ENCODE data around the gene SETX.

SETX gene

GRCh38 chr9:132354637-132355355 lies at the start of gene SETX (continued):
- TF ChIP-seq AEBP2 (tag by site-specific recombination; IDR thresholded peaks at IDR 0.05; ENCODE audit: borderline replicate concordance) (no peak), ZFP37 (tag by site-specific recombination; IDR thresholded peaks at IDR 0.05) (no peak), ZNF677 (tag by site-specific recombination; IDR thresholded peaks at IDR 0.05) (no peak), ZNF121 (tag by site-specific recombination; IDR thresholded peaks at IDR 0.05) (peak; percentile 36; the same call in 1 of the 2 replicates), EGR2 (tag by site-specific recombination; IDR thresholded peaks at IDR 0.05; ENCODE audit: low read depth) (peak; percentile 90), ZNF37A (tag by site-specific recombination; IDR thresholded peaks at IDR 0.05) (no peak), ZNF571 (tag by site-specific recombination; IDR thresholded peaks at IDR 0.05) (no peak), ZSCAN5A (tag by site-specific recombination; IDR thresholded peaks at IDR 0.05) (peak; percentile 95), ZSCAN23 (tag by site-specific recombination; IDR thresholded peaks at IDR 0.05) (no peak), ZNF138 (tag by site-specific recombination; IDR thresholded peaks at IDR 0.05; ENCODE audit: borderline replicate concordance) (no peak), ZNF521 (tag by site-specific recombination; IDR thresholded peaks at IDR 0.05) (no peak), ZNF837 (tag by site-specific recombination; IDR thresholded peaks at IDR 0.05) (no peak), BCL11A (tag by site-specific recombination; IDR thresholded peaks at IDR 0.05; ENCODE audit: low read depth) (peak; percentile 78; the same call in 1 of the 2 replicates), ZSCAN16 (tag by site-specific recombination; IDR thresholded peaks at IDR 0.05) (no peak; the same call in 1 of the 2 replicates), ZNF777 (tag by site-specific recombination; IDR thresholded peaks at IDR 0.05; ENCODE audit: borderline replicate concordance) (peak; percentile 96), ZNF610 (tag by site-specific recombination; IDR thresholded peaks at IDR 0.05; ENCODE audit: borderline replicate concordance) (peak; percentile 36; the same call in 1 of the 2 replicates), SCRT2 (tag by site-specific recombination; IDR thresholded peaks at IDR 0.05) (peak; percentile 99), ZNF530 (tag by site-specific recombination; IDR thresholded peaks at IDR 0.05; ENCODE audit: low read depth) (no peak), ZNF280D (tag by site-specific recombination; IDR thresholded peaks at IDR 0.05) (no peak), ZNF529 (tag by site-specific recombination; IDR thresholded peaks at IDR 0.05; ENCODE audit: insufficient replicate concordance) (no peak), ZEB2 (tag by site-specific recombination; IDR thresholded peaks at IDR 0.05) (0 out of 2 replicates have a peak, but pooled peaks have one; percentile 47), ZNF354C (tag by site-specific recombination; IDR thresholded peaks at IDR 0.05; ENCODE audit: borderline replicate concordance, low read depth) (no peak), ZNF311 (tag by site-specific recombination; IDR thresholded peaks at IDR 0.05; ENCODE audit: borderline replicate concordance) (no peak), ZNF10 (tag by site-specific recombination; IDR thresholded peaks at IDR 0.05) (no peak; the same call in 1 of the 2 replicates), ZNF560 (tag by site-specific recombination; IDR thresholded peaks at IDR 0.05; ENCODE audit: borderline replicate concordance) (no peak), ZNF423 (tag by site-specific recombination; IDR thresholded peaks at IDR 0.05) (no peak), ZNF548 (tag by site-specific recombination; IDR thresholded peaks at IDR 0.05) (no peak)
- TF ChIP-seq, protein P1, sequence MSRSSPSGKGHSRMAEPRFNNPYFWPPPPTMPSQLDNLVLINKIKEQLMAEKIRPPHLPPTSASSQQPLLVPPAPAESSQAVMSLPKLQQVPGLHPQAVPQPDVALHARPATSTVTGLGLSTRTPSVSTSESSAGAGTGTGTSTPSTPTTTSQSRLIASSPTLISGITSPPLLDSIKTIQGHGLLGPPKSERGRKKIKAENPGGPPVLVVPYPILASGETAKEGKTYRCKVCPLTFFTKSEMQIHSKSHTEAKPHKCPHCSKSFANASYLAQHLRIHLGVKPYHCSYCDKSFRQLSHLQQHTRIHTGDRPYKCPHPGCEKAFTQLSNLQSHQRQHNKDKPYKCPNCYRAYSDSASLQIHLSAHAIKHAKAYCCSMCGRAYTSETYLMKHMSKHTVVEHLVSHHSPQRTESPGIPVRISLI (tag by site-specific recombination; IDR thresholded peaks at IDR 0.05), result no peak
- TF ChIP-seq, protein P2, sequence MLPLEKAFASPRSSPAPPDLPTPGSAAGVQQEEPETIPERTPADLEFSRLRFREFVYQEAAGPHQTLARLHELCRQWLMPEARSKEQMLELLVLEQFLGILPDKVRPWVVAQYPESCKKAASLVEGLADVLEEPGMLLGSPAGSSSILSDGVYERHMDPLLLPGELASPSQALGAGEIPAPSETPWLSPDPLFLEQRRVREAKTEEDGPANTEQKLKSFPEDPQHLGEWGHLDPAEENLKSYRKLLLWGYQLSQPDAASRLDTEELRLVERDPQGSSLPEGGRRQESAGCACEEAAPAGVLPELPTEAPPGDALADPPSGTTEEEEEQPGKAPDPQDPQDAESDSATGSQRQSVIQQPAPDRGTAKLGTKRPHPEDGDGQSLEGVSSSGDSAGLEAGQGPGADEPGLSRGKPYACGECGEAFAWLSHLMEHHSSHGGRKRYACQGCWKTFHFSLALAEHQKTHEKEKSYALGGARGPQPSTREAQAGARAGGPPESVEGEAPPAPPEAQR (tag by site-specific recombination; IDR thresholded peaks at IDR 0.05), result 0 out of 2 replicates have a peak, but pooled peaks have one; percentile 14
- TF ChIP-seq, protein P3, sequence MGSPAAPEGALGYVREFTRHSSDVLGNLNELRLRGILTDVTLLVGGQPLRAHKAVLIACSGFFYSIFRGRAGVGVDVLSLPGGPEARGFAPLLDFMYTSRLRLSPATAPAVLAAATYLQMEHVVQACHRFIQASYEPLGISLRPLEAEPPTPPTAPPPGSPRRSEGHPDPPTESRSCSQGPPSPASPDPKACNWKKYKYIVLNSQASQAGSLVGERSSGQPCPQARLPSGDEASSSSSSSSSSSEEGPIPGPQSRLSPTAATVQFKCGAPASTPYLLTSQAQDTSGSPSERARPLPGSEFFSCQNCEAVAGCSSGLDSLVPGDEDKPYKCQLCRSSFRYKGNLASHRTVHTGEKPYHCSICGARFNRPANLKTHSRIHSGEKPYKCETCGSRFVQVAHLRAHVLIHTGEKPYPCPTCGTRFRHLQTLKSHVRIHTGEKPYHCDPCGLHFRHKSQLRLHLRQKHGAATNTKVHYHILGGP (tag by site-specific recombination; IDR thresholded peaks at IDR 0.05), result no peak

Data from HEK293 (cell line).